Tongue (tissue), 2 donors: ENCODE measurements around the gene EEF2K. TPM values are rescaled to one million over a fixed set of nuclear protein-coding genes. Genes with fewer than 3 reads are reported as not detected.
A peak's percentile ranks its signal among the peaks of the same experiment; 100 is the strongest.
"Not testable (repeated sequence)": the region's sequence is repeated elsewhere in the genome, so short reads cannot be mapped to it uniquely, and the experiment has no call there.

Experiments used
- DNase-seq: peaks from one replicate; pipeline ENCODE4 v3.0.0-alpha.2; 2015
- total RNA-seq: library from RNA; depleted of rRNA; stranded (reverse); fragments of >200 nt; gene quantifications from one replicate; pipeline ENCODE4 v1.2.3, GENCODE V29; 2014

EEF2K gene
- total RNA-seq, result 46.5 TPM

- DNase-seq, result peak; percentile 97
Observed at GRCh38 chr16:22206013-22206841, at the start of gene EEF2K. TSS of gene EEF2K (plus strand) at chr16:22206278. CDS start at chr16:22225730, 19,452 bp downstream.

- DNase-seq, result no peak
Observed at GRCh38 chr16:22161401-22161800, 44.7 kb upstream of the EEF2K start.

- no peak for DNase-seq
Observed at GRCh38 chr16:22161999-22162655, 44.0 kb upstream of the EEF2K start, which contains the start of gene SDR42E2. TSS of gene SDR42E2 (plus strand) at chr16:22162506. CDS start at chr16:22165583, 3,077 bp downstream.

- no peak for DNase-seq
Observed at GRCh38 chr16:22162656-22163009, 43.4 kb upstream of the EEF2K start.

- no peak for DNase-seq
Observed at GRCh38 chr16:22163806-22164205, 42.3 kb upstream of the EEF2K start.

GRCh38 chr16:22164482-22164881 is 41.6 kb upstream of the EEF2K start:
- no peak for DNase-seq

GRCh38 chr16:22165508-22166285 is 40.4 kb upstream of the EEF2K start:
- no peak for DNase-seq

GRCh38 chr16:22171953-22172352 is 34.1 kb upstream of the EEF2K start:
- DNase-seq, result no peak

- not testable (repeated sequence) for DNase-seq
Observed at GRCh38 chr16:22172642-22173041, 33.4 kb upstream of the EEF2K start.

GRCh38 chr16:22174642-22175041 is 31.4 kb upstream of the EEF2K start:
- no peak for DNase-seq

GRCh38 chr16:22177968-22178930 is 27.8 kb upstream of the EEF2K start:
- no peak for DNase-seq

GRCh38 chr16:22181426-22181825 is 24.7 kb upstream of the EEF2K start:
- no peak for DNase-seq

- DNase-seq, result no peak
Observed at GRCh38 chr16:22181843-22182242, 24.2 kb upstream of the EEF2K start.

GRCh38 chr16:22183335-22183734 is 22.7 kb upstream of the EEF2K start:
- no peak for DNase-seq

GRCh38 chr16:22183901-22184614 is 22.0 kb upstream of the EEF2K start:
- DNase-seq, result no peak

GRCh38 chr16:22184615-22184968 is 21.5 kb upstream of the EEF2K start:
- no peak for DNase-seq

- no peak for DNase-seq
Observed at GRCh38 chr16:22186517-22186916, 19.6 kb upstream of the EEF2K start.

- DNase-seq, result no peak
Observed at GRCh38 chr16:22188267-22188594, 17.8 kb upstream of the EEF2K start.

- peak; percentile 86 for DNase-seq
Observed at GRCh38 chr16:22188595-22189442, 17.3 kb upstream of the EEF2K start.

GRCh38 chr16:22189473-22190080 is 16.5 kb upstream of the EEF2K start:
- DNase-seq, result peak; percentile 34
